ENCODE measurements around the gene ATP6V1G1.
A peak's percentile ranks its signal among the peaks of the same experiment; 100 is the strongest.

The ATP6V1G1 gene

GRCh38 chr9:114631166-114631565 is 43.6 kb downstream of the ATP6V1G1 start:
- ATAC-seq (ENCODE audit: low read depth) (no peak), DNase-seq (ENCODE audit: low spot score in 2 of 2) (no peak)
- Mint-ChIP-seq H3K9me3 (no peaks in the 10 kb centered on the region), H3K27ac (peak overlapping the region; percentile 45), H3K4me3 (no peak overlapping the region), H3K4me1 (peaks cover 5% of the 10 kb centered on the region), H3K27me3 (no peaks in the 10 kb centered on the region), H3K36me3 (peaks cover 35% of the 10 kb centered on the region)

- Mint-ChIP-seq H3K4me1 (peaks cover 5% of the 10 kb centered on the region), H3K27ac (no peak overlapping the region), H3K27me3 (no peaks in the 10 kb centered on the region), H3K9me3 (no peaks in the 10 kb centered on the region), H3K36me3 (peaks cover 32% of the 10 kb centered on the region), H3K4me3 (no peak overlapping the region)
- ATAC-seq (ENCODE audit: low read depth) (no peak), DNase-seq (ENCODE audit: low spot score in 2 of 2) (no peak)
Measured at GRCh38 chr9:114633438-114634089, 46.0 kb downstream of the ATP6V1G1 start.

- ATAC-seq (ENCODE audit: low read depth) (no peak), DNase-seq (ENCODE audit: low spot score in 2 of 2) (no peak)
- H3K9me3 Mint-ChIP-seq, result no peaks in the 10 kb centered on the region
- peaks cover 33% of the 10 kb centered on the region for H3K36me3 Mint-ChIP-seq
- H3K4me3 Mint-ChIP-seq, result no peak overlapping the region
- H3K27me3 Mint-ChIP-seq, result no peaks in the 10 kb centered on the region
- no peak overlapping the region for H3K27ac Mint-ChIP-seq
- H3K4me1 Mint-ChIP-seq, result peaks cover 5% of the 10 kb centered on the region
Measured at GRCh38 chr9:114634387-114634786, 46.8 kb downstream of the ATP6V1G1 start.

GRCh38 chr9:114638404-114638803 is 50.8 kb downstream of the ATP6V1G1 start:
- no peaks in the 10 kb centered on the region for H3K27me3 Mint-ChIP-seq
- peaks cover 12% of the 10 kb centered on the region for H3K4me1 Mint-ChIP-seq
- DNase-seq (ENCODE audit: low spot score in 2 of 2), result no peak
- H3K36me3 Mint-ChIP-seq, result peaks cover 33% of the 10 kb centered on the region
- H3K9me3 Mint-ChIP-seq, result no peaks in the 10 kb centered on the region
- no peak overlapping the region for H3K27ac Mint-ChIP-seq
- ATAC-seq (ENCODE audit: low read depth), result no peak
- H3K4me3 Mint-ChIP-seq, result no peak overlapping the region

- no peak for ATAC-seq (ENCODE audit: low read depth)
- Mint-ChIP-seq H3K27me3 (no peaks in the 10 kb centered on the region), H3K9me3 (peaks cover 2% of the 10 kb centered on the region), H3K4me1 (peaks cover 8% of the 10 kb centered on the region), H3K27ac (peak overlapping the region; percentile 48), H3K36me3 (peaks cover 42% of the 10 kb centered on the region), H3K4me3 (no peak overlapping the region)
- DNase-seq (ENCODE audit: low spot score in 2 of 2), result no peak
Measured at GRCh38 chr9:114641967-114642366, 54.4 kb downstream of the ATP6V1G1 start.

- Mint-ChIP-seq H3K36me3 (peaks cover 46% of the 10 kb centered on the region), H3K27ac (peak overlapping the region; percentile 28), H3K4me3 (no peak overlapping the region)
Measured at GRCh38 chr9:114643001-114643400, 55.4 kb downstream of the ATP6V1G1 start.

GRCh38 chr9:114643896-114644295 is 56.3 kb downstream of the ATP6V1G1 start:
- Mint-ChIP-seq H3K4me1 (peaks cover 8% of the 10 kb centered on the region), H3K4me3 (no peak overlapping the region)

More at GRCh38 chr9:114643001-114643400, 55.4 kb downstream of the ATP6V1G1 start:
- ATAC-seq (ENCODE audit: low read depth) (no peak), DNase-seq (ENCODE audit: low spot score in 2 of 2) (no peak)
- H3K9me3 Mint-ChIP-seq, result peaks cover 6% of the 10 kb centered on the region
- H3K27me3 Mint-ChIP-seq, result no peaks in the 10 kb centered on the region
- H3K4me1 Mint-ChIP-seq, result peaks cover 8% of the 10 kb centered on the region

More at GRCh38 chr9:114643896-114644295, 56.3 kb downstream of the ATP6V1G1 start:
- DNase-seq (ENCODE audit: low spot score in 2 of 2) (no peak), ATAC-seq (ENCODE audit: low read depth) (no peak)
- Mint-ChIP-seq H3K27me3 (no peaks in the 10 kb centered on the region), H3K36me3 (peaks cover 48% of the 10 kb centered on the region), H3K27ac (peak overlapping the region; percentile 16), H3K9me3 (peaks cover 6% of the 10 kb centered on the region)
